ENCODE results near the gene VPS13D.

- TF ChIP-seq ZBTB33 (IDR thresholded peaks at IDR 0.05; ENCODE audit: extremely low read depth, insufficient replicate concordance, low read length): no peak
- TF ChIP-seq CTCF (IDR thresholded peaks at IDR 0.05 in 2 of 3, conservative IDR thresholded peaks at IDR 0.05 in 1 of 3; ENCODE audit: borderline replicate concordance in 1 of 3, insufficient read depth in 1 of 3, low read depth in 2 of 3, low read length in 2 of 3): no peak
Observed at GRCh38 chr1:12343823-12344487, 114.1 kb downstream of the VPS13D start.

Measured in HCT116 (cell line).